NT2/D1 (cell line): ENCODE results near the gene TUFT1.

ENCODE experiments used
- DNase-seq: peaks from one replicate; pipeline ENCODE4 v3.0.0-alpha.2; 2011; ENCODE audit warnings: low read depth, low spot score
- H3K27me3 ChIP-seq: 2 replicates; pipeline ENCODE4 v1.6.0; 2011; ENCODE audit warnings: mild to moderate bottlenecking; ENCODE audit not compliant: insufficient read length, insufficient read depth
- H3K36me3 ChIP-seq: 2 replicates; pipeline ENCODE4 v1.6.1; 2011; ENCODE audit warnings: mild to moderate bottlenecking, low read length, mixed read lengths; ENCODE audit not compliant: insufficient read depth, insufficient read length
- H3K4me1 ChIP-seq: 2 replicates; pipeline ENCODE4 v1.5.1; 2011; ENCODE audit not compliant: insufficient read depth, insufficient read length
- H3K4me3 ChIP-seq: 2 replicates; pipeline ENCODE4 v1.5.1; 2011; ENCODE audit warnings: low read depth; ENCODE audit not compliant: insufficient read length
- H3K9ac ChIP-seq: 2 replicates; pipeline ENCODE4 v1.6.0; 2011; ENCODE audit warnings: low read depth; ENCODE audit not compliant: insufficient read length
- H3K9me3 ChIP-seq: 2 replicates; pipeline ENCODE4 v1.5.1; 2011; ENCODE audit warnings: mild to moderate bottlenecking, low read length; ENCODE audit not compliant: insufficient read depth
- SUZ12 ChIP-seq: IDR thresholded peaks from 2 replicates; pipeline ENCODE4 v1.6.1; 2011; ENCODE audit not compliant: insufficient read length, insufficient read depth; ENCODE audit errors: extremely low read depth
- YY1 ChIP-seq: IDR thresholded peaks from 2 replicates; pipeline ENCODE4 v1.6.1; 2011; ENCODE audit not compliant: insufficient read length, insufficient read depth
- ZNF274 ChIP-seq: IDR thresholded peaks from 2 replicates; pipeline ENCODE4 v1.6.1; 2011; ENCODE audit warnings: mild to moderate bottlenecking, low read depth, low read length

Gene TUFT1

GRCh38 chr1:151509350-151510019, 30.6 kb upstream of the TUFT1 start:
- no peak for TF ChIP-seq ZNF274
- no peak for TF ChIP-seq SUZ12
- Histone ChIP-seq H3K36me3 (no peaks in the 10 kb centered on the region), H3K4me3 (no peak overlapping the region), H3K27me3 (no peaks in the 10 kb centered on the region), H3K9ac (no peak overlapping the region), H3K4me1 (peaks cover 22% of the 10 kb centered on the region), H3K9me3 (no peaks in the 10 kb centered on the region)
- DNase-seq: no peak

GRCh38 chr1:151510020-151510405, 30.1 kb upstream of the TUFT1 start:
- no peak for TF ChIP-seq YY1
- TF ChIP-seq ZNF274: no peak
- no peak for TF ChIP-seq SUZ12
- DNase-seq: peak; percentile 85
- peak overlapping the region; percentile 87 for H3K9ac ChIP-seq
- H3K4me1 ChIP-seq: peaks cover 22% of the 10 kb centered on the region
- H3K36me3 ChIP-seq: no peaks in the 10 kb centered on the region
- H3K4me3 ChIP-seq: peak overlapping the region; percentile 75
- H3K9me3 ChIP-seq: no peaks in the 10 kb centered on the region
- no peaks in the 10 kb centered on the region for H3K27me3 ChIP-seq

- H3K4me1 ChIP-seq: peaks cover 22% of the 10 kb centered on the region
Observed at GRCh38 chr1:151510614-151510956, 29.5 kb upstream of the TUFT1 start.

GRCh38 chr1:151510957-151511635, 29.0 kb upstream of the TUFT1 start, which contains the start of gene CGN:
Gene CGN, plus strand, starts transcription at chr1:151511387. Its CDS starts 7,133 bp downstream, at chr1:151518520.
- Histone ChIP-seq H3K9me3 (no peaks in the 10 kb centered on the region), H3K36me3 (no peaks in the 10 kb centered on the region), H3K4me3 (peak within 1 kb of the TSS; percentile 75), H3K4me1 (peaks cover 22% of the 10 kb centered on the region), H3K27me3 (no peaks in the 10 kb centered on the region), H3K9ac (peak within 1 kb of the TSS; percentile 87)
- no peak for TF ChIP-seq SUZ12
- peak; percentile 56 for TF ChIP-seq YY1
- no peak for TF ChIP-seq ZNF274
- peak; percentile 98 for DNase-seq

More at GRCh38 chr1:151510614-151510956, 29.5 kb upstream of the TUFT1 start:
- TF ChIP-seq YY1 (no peak), ZNF274 (no peak), SUZ12 (no peak)
- no peaks in the 10 kb centered on the region for H3K36me3 ChIP-seq
- peak overlapping the region; percentile 87 for H3K9ac ChIP-seq
- no peaks in the 10 kb centered on the region for H3K9me3 ChIP-seq
- peak overlapping the region; percentile 75 for H3K4me3 ChIP-seq
- no peak for DNase-seq
- H3K27me3 ChIP-seq: no peaks in the 10 kb centered on the region

- peaks cover 22% of the 10 kb centered on the region for H3K4me1 ChIP-seq
- peak overlapping the region; percentile 85 for H3K9ac ChIP-seq
- H3K27me3 ChIP-seq: no peaks in the 10 kb centered on the region
- no peaks in the 10 kb centered on the region for H3K36me3 ChIP-seq
- peak overlapping the region; percentile 64 for H3K4me3 ChIP-seq
- DNase-seq: no peak
- TF ChIP-seq SUZ12 (no peak), ZNF274 (no peak), YY1 (no peak)
- H3K9me3 ChIP-seq: no peaks in the 10 kb centered on the region
Observed at GRCh38 chr1:151511636-151512215, 28.4 kb upstream of the TUFT1 start.

- no peak for DNase-seq
- H3K9ac ChIP-seq: peak overlapping the region; percentile 85
Observed at GRCh38 chr1:151512326-151512725, 27.8 kb upstream of the TUFT1 start.

More at GRCh38 chr1:151512326-151512725, 27.8 kb upstream of the TUFT1 start:
- Histone ChIP-seq H3K4me1 (peaks cover 22% of the 10 kb centered on the region), H3K27me3 (no peaks in the 10 kb centered on the region), H3K36me3 (no peaks in the 10 kb centered on the region), H3K4me3 (peak overlapping the region; percentile 64), H3K9me3 (no peaks in the 10 kb centered on the region)
- TF ChIP-seq ZNF274: no peak
- TF ChIP-seq YY1: no peak
- no peak for TF ChIP-seq SUZ12
